DMS53 treated with DMSO at 0.1 percent for 48 hours (cell line): ENCODE measurements around the gene IL1B.
"Not testable (repeated sequence)": the region's sequence is repeated elsewhere in the genome, so short reads cannot be mapped to it uniquely, and the experiment has no call there.

ENCODE experiments used
- DNase-seq: peaks from one replicate; lab custom pipeline; 2025; ENCODE audit not compliant: unreplicated experiment; lab: John Stamatoyannopoulos, UW

The IL1B gene

DNA sequence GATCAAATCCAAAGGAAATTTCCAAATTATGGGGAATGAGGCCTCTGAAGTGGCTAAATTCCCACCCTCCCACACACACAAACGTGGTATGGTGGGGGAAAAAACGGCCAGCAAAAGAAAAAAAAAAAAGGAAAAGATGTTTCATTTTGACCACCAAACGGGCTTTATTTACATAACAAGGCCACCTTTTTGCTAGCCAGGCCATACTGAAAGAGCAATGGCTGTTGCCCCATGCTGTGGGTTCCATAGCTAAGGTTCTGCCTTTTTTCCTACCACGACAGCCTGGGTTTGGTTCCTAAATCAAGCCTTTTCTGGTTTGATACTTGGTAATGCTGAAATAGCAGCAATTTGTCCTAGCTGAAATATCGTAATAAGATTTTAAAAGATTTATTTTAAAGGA, 14.0 kb upstream of the IL1B start:
- no peak for DNase-seq

DNA sequence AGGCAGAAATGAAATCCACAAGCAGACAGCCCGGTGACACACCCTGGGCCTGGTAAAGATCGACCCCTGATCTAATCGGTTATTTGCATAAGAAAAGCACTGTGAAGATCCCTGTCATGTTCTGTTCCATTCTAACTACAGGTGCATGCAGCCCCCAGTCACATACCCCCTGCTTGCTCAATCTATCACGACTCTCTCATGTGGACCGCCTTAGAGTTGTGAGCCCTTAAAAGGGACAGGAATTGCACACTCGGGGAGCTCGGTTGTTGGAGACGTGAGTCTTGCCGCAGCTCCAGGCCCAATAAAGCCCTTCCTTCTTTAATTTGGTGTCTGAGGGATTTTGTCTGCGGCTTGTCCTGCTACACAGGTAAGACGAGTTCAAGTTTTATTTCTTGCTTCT, 13.4 kb upstream of the IL1B start:
- no peak for DNase-seq

DNA sequence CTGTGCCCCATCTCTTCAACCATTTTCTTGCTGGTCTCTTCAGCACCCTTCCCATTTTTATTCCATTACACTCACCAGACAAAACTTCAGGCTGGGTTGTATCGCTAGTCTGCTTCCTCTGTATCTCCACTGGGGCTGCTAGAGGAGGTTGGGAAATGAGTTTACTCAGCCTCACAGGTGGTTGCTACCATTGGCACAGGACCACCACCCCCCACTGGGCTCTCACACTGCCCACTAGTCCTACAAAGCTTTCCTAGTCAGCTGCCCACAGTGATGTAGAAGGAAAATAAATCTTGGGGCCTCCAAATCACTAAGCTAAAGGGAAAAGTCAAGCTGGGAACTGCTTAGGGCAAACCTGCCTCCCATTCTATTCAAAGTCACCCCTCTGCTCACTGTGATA, 12.3 kb upstream of the IL1B start:
- DNase-seq, result no peak

DNA sequence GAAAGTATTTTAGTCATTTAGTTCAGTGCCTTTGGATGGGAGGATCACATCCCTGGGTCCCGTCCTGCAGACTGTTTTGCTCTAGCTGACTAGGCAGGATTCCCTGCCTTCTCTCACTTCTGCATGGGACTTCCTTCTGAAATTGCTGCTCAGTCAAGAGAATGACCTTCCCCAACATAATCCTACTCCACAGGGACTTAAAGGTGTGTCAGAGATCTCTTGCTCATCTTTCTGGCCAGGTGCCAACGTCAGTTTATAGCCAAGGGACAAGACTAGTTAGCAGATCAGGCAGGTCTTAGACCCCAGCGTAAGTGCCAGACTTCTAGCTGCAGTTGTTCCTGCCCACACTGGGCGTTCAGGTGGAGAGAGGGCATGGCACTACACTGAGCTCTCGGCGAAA, 9.5 kb upstream of the IL1B start:
- no peak for DNase-seq

DNA sequence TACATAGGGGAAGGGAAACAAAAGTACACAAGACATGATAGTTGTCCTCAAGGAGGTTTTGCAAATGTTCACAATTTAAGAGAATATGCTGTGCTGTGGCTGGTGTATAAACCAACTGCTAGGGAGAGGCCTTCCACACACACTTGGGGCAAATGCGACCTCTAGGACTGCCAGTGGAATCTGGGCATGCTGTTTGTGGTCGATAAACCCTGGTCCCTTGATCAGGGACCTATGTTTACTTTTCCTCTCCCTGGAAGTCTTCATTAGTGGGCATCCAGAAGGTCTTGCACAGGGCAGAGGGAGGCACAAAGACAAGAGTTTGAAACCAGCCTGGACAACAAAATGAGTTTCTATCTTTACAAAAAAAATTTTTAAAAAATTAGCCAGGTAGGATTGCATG, 7.3 kb upstream of the IL1B start:
- DNase-seq, result no peak

DNA sequence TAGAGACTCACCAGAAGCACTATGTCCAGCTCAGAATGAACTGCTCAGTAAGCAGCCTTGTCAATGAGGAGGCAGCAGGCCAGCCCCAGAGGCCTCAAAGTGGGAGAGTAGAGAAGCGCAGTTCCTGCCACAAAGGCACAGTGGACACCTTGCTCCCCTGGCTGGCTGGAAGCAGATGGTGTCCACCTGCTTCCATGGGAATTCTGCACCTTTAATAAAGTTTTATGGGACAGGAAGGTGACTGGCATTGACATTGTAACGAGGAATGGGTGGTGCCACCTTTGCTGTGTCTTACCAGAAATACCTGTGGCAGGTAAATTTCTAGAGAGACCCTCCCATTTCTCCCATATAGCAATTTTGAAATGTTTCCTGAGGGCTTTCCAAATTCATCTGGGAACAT, 6.7 kb upstream of the IL1B start:
- no peak for DNase-seq

DNA sequence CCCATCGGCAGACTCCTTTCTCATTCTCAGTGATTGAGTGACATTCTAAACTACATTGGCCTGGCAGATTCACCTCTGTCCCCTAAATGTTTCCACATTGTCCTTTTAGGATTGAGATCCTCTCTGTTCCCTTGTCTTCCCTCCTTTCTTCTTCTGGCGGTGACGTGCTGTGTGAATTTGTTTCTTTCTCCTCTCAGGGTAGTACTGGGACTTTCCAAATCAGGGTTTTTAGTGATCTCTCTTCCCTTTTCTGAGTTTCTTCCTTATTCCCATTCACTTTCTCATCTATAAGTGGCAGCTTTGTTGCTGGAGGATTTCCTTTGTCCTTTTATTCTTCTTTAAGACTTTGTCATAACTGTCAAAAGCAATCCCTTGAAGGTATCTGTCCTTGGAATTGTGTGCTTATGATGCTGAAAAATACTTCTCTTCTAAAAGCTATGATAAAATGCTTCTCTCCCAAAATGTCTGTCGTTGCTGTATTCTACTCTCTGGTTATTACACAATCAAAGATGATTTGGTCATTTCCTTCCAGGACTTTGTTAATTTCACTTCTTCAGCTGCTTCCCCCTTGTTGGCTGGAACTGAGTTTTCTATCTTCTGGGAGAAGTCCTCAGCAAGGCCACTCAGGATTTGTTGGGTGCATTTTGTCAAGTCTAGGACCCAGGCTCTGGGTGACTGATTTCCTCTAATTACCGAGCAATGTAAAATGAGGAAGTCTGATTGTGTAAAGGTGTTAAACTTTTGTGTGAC, 4.9 kb upstream of the IL1B start:
- DNase-seq, result no peak

DNA sequence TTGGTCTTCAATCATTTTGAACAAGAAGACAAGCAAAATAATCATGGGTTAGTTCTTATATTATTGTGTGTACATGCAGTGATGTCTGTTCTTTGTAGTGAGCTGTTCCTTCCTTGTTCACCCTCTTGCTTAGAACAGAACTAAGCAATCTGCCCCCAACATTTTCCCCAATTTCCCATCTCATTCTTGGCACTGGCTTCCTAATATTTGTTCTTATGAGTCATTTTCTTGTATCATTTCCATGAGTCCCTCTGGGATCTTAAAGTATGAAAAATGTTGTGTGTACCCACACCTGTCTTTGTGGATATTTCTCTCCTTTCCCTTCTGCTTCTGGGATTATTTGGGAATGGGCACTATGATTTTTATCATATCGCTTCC, 3.5 kb upstream of the IL1B start:
- no peak for DNase-seq

DNA sequence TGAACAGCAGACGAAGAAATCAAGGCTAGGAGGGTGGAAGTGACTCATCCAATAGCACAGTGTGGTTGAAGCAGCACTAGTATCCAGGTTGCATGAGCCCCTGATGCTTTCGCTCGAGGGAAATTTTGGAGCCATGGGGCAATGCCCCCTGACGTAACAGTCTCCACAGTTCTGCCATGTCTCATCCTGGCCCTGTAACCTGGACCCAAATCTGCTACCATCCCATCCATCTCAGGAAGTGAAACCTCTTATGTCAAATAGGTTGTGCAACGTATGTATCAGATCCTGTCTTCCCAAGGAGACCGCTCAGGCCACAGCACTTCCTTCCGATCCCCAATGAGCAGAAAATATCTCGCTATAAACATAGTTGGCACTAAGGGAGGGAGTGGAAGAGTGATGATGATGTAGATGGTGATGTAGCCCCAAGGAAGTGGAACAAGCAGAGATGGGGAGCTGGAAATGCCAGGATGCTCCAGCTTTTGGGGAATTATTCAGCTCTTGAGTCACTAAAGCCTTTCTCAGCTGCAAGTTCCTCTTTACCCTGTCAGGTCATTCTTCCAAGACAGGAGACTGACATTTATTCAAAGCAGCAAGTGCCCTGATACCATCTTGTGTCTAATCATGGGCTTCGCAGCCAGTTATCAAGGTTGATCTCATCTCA, 3.0 kb upstream of the IL1B start:
- DNase-seq, result no peak

DNA sequence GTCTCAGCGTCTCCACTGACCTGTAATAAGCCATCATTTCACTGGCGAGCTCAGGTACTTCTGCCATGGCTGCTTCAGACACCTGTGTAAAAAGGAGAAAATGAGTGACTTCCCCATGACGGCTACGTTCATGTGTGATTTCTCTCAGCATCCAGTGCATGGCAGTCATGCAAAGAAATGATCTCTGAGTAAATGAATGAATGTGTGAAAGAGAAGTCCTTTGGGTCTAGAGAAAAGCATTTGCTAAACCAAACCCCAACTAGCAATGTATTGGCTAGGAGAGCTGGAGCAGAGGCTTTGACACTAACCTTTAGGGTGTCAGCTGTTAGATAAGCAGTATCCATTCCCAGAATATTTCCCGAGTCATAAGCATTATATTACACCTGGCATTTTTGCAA, 417 bp downstream of the IL1B start:
- DNase-seq, result no peak

DNA sequence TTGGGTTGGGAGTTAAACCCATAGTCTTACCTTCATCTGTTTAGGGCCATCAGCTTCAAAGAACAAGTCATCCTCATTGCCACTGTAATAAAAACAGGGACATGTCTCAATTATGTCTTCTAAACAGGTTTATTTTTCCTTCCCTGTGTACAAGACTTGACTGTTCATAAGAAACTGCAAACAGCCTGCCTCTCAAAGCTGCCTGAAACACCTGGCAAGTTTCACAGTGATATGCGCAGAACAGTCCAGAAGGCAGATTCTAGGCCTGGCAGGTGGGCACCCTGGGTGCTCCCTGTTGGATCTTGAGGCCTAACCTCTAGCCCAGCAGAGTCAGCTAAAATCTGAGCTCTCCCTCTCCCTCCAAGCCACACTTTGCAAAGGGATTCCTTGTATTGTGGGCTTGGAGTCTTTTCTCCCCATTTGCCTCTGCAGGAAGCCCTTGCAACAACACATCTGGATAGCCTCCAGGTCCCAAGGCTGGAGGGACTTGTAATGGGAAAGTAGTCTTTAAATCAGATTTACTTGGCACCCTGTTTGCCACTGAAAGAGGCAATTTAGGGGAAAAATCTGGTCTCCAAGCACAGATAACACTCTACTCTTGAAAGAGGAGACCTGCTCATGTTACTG, 930 bp downstream of the IL1B start:
- DNase-seq, result no peak

DNA sequence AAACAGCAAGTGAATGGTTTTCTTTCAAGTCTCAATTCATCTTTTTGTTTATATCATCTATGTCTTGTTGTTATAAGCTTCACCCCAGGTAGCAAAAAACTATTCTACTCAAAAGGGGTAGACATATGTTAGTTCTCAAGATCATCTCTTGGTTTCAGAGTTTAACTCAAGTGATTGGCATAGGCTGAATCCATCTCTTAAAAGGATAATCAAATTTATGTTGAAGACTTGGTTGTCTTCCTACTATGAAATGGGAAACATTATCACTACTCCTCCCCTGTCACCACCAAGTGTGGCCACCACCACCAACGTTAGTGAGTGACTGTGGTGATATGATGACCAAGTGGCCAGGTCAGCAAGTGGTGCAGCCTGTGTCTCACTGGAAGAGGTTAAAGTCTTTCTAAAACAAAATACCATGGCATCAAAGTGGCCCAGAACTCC, 1.5 kb downstream of the IL1B start:
- no peak for DNase-seq

DNA sequence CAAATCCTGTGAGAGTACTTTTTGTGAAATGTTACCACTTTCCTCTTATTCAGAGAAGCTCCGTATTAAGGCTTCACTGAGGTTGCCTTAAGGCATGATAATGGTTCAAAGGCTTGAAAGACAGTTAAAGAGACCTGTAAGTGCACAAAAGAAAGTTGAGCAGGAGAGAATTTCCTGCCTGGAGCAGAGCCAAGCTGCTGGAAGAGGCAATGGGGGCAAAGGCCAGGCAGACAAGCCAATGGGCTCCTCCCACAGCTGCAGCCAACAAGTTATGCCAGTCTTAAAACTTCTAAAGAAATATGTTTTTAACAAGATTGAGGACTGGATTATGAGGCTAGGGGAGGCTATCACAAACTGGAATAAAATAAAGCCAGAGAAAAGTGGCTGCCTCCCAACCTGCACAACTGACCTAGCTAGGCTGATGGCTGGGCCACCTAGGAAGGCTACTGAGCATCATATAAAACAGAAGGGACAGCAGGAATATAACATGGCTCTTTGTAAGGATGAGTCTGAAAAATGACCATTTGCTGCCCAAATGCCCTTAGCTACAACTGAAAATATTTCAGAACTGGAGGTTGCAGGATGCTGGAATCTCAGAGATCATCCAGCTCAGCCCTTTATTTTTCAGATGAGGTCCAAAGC, 2.1 kb downstream of the IL1B start:
- DNase-seq, result no peak

DNA sequence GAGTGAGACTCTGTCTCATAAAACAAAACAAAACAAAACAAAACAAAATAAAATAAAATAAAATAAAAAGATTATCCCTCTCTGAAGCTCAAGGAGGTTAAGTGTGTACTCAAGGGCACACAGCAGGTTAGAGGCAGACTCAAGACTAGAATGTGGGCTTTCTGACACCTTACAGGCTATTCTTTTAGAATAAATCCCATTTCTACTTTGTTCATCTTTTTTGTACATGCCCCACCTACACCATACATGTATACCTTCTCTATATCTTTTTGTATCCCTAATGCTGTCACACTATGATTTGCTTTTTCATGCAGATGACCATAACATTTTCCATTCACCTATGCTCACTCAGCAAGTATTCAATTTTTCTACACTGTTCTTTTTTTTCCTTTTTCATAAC, 2.6 kb downstream of the IL1B start:
- DNase-seq, result no peak

DNA sequence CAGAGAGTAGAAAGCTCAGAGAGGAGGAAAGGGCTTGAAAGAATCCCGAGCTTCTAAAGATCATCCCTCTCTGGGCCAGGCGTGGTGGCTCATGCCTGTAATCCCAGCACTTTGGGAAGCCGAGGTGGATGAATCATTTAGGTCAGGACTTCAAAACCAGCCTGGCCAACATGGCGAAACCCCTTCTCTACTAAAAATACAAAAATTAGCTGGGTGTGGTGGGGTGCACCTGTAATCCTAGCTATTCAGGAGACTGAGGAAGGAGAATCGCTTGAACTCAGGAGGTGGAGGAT, 3.0 kb downstream of the IL1B start:
- DNase-seq, result not testable (repeated sequence)

DNA sequence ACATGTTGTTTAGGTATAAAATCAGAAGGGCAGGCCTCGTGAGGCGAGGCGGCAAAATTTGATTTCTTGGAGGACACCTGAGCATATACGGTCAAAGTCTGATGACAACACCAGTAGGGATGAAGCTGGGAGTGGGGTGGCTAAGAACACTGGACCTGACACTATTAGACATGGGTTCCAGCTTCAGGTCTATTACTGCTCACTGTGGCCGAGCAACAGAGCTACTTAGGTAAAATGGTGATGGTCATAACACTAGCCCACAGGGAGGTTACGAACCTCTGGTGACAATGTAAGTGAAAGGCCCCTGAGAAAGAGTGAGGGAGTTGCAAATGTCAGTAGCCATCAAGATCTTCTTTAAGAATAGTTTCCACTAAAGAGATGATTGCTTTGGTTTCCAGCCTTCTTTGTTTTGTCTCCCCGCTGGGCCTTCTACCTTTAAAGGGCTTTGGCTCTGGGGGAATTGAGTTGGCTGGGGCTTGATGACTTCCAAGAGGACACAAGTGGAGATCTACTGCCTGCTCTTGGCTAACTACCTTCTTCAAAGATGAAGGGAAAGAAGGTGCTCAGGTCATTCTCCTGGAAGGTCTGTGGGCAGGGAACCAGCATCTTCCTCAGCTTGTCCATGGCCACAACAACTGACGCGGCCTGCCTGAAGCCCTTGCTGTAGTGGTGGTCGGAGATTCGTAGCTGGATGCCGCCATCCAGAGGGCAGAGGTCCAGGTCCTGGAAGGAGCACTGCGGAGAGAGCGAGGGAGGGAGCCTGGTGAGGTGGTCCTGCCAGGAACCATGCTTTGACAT, 3.5 kb downstream of the IL1B start:
- DNase-seq, result no peak

DNA sequence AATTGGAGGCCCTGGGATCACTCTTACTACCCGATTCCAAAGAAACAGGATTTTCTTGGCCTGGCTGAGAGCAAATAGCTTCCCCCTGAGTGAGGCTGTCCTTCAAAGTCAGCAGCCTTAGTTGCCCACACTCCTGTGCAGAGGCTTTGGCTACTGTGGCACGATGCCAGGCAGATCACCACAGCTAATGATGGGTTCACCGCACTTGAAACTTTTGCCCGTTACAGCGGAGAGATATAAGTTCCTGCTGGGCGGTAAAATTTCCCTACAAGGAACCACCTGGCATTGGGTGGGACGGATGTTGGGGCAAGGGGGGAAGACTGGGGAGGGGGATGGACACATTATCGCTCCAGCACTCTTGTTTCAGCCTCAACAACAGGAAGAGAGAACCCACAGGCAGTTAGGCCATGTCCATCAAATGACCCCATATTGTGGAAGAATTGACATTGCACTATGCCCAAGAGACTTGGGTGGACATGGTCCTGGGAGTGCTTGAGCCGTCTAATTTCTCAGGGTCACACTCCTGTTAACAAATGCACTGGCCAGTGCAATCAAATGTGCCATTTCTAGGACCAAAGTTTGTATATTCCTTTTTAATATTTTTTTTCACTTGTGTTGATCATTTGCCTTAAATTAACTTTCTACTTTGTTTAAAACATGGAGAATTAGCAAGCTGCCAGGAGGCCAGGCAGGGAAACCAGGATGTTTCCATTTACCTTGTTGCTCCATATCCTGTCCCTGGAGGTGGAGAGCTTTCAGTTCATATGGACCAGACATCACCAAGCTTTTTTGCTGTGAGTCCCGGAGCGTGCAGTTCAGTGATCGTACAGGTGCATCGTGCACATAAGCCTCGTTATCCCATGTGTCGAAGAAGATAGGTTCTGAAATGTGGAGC, 4.4 kb downstream of the IL1B start:
- DNase-seq, result no peak

DNA sequence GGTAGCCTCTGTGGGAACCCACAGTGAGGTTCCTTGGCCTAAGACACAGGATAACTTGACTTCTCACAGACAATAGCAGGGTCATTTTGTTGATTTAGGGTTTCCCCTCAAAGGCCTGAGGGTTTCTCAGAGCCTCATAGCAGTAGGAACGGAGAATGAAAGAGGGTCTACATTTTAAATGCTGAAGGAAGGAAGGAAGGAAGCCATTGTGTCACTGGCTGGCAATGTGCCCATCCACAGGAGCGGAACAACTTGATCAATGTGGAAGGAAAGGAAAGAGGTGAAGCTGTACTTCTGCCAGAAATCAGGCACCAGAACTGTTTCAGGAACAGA, 5.1 kb downstream of the IL1B start:
- no peak for DNase-seq

DNA sequence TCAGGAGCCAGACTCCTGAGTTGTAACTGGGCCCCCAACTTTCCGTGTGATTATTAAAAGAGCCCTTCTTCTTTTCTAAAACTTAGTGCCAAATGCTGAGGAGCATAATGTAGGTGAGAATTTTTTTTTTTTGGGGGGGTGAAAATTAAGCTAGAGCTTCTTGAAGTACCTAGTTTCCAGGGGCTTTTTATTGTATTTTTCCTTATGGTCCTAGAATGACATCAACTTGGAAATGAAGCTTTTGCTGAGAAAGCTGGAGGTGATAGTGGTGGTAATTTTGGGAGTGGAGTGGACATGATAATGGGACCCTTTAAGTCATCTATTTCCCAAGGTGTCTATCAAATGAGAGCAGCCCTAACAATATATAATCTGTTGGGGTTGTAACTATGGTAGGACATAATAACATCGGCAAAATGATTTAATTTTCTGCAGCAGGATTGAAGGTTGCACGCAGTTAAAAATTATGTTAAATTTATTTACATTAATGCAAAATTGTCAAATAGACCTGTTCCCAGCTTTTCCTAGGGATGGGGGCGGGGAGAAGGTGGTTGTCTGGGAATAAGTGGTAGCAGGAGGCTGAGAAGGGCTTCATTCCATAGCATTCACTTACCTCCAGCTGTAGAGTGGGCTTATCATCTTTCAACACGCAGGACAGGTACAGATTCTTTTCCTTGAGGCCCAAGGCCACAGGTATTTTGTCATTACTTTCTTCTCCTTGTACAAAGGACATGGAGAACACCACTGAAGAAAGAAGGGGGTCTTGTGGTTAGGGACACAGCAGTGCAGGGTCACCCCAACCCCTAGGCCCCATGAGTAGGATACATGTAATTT, 5.7 kb downstream of the IL1B start:
- DNase-seq, result no peak
